Retina (tissue), 1 donor: ENCODE measurements around the gene TACR1.

Experiments used
- DNase-seq: peaks from one replicate; pipeline ENCODE4 v3.0.0-alpha.2; 2016

The TACR1 gene

DNA sequence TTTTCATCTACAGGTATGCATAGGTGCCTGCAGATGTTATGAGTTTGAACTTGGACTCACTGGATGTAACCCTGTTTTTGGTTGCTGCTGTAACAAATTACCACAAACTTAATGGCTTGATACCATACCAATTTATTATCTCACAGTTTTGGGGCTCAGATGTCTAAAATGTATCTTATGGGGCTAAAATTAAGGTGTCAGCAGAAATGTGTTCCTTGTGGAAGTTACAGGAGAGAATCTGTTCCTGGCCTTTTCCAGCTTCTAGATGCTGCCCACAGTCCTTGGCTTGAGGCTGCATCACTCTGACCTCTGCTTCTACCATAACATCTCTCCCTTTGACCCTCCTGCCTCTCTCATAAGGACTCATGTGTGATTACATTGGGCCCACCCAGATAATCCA lies 193.3 kb downstream of the TACR1 start:
- DNase-seq: no peak

DNA sequence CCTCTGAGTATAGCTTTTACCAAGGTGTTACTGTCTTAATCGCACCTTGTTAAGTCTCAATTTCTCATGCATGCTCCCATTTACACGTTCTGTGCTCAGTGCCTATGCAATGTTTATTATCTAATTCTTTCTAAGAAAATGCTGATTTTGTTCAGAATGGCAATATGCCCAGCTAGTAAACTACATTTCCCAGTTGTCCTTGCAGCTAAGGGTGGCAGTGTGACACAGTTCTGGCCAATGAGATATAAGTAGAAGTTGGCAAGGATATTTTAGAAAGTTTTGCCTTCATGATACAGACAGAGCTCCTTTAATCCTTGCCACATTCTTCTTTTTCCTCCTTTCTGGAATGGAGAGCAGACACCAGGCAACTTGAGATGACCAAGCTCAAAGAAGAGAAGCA lies 195.5 kb downstream of the TACR1 start:
- DNase-seq: no peak

GRCh38 chr2:75003276-75003675 lies 196.0 kb downstream of the TACR1 start:
- no peak for DNase-seq

DNA sequence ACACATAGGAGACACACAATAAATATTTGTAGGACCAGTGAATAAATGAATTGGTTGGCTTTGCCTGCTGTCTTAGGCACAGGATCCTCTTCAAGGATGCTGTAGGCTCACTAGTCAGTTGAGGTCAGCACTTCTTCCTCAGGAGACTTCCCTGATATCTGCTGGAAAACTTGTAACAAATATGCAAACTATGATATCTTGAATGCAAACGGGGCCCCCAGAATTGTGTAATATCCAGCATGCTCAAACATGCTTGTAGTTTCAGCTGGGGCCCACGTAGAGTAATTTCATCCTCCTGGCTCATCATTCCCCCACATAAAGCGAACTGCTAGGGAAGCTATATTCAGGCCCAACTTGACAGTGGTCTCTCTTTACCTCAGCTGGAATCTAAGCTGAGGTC lies 197.3 kb downstream of the TACR1 start:
- no peak for DNase-seq

DNA sequence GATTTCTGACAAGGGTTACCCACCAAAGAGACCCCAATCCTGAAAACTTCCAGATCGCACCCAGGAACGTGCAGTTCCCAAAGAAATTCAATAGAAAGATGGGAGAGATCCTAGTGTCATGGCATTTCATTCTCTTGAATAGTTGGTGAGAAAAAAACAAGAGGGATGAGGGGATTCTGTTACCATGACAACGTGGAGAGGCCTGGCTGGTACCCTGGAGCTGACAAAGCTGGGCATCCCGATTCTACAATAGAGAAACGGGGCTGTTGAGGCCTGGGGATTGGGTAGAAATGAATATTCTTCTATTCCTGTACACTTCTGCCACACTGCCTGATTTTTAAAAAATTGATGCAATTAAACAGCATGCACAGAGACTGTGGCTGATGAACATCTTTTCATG lies 199.9 kb downstream of the TACR1 start:
- DNase-seq: no peak
